NCI-H524 (cell line): ENCODE measurements around the gene GRN.
"Not testable (repeated sequence)": the region's sequence is repeated elsewhere in the genome, so short reads cannot be mapped to it uniquely, and the experiment has no call there.

Experiments
- DNase-seq, 2 experiments: peaks; one replicate each; lab custom pipeline; 2025; lab: John Stamatoyannopoulos, UW

The GRN gene

GRCh38 chr17:44346064-44346844 lies 1.2 kb downstream of the GRN start:
- DNase-seq: no peak

- not testable (repeated sequence) for DNase-seq
Measured at GRCh38 chr17:44347206-44348055, 2.3 kb downstream of the GRN start.

- DNase-seq: no peak
Measured at GRCh38 chr17:44348234-44348987, 3.3 kb downstream of the GRN start.

GRCh38 chr17:44348988-44349364 lies 3.9 kb downstream of the GRN start:
- no peak for DNase-seq

- DNase-seq: no peak
Measured at GRCh38 chr17:44349553-44350070, 4.5 kb downstream of the GRN start.

- DNase-seq: peak in 1 of 2 experiments; percentile 75
Measured at GRCh38 chr17:44350733-44351226, 5.7 kb downstream of the GRN start.

- no peak for DNase-seq
Measured at GRCh38 chr17:44351464-44351863, 6.4 kb downstream of the GRN start.

- DNase-seq: no peak
Measured at GRCh38 chr17:44351961-44352827, 7.1 kb downstream of the GRN start.

- no peak for DNase-seq
Measured at GRCh38 chr17:44352828-44353671, 7.9 kb downstream of the GRN start.

GRCh38 chr17:44353672-44354331 lies 8.7 kb downstream of the GRN start:
- no peak for DNase-seq

GRCh38 chr17:44354582-44355561 lies 9.8 kb downstream of the GRN start:
- peak; percentile 8 to 63 for DNase-seq

- DNase-seq: no peak
Measured at GRCh38 chr17:44355642-44356099, 10.6 kb downstream of the GRN start.

GRCh38 chr17:44356241-44356640 lies 11.1 kb downstream of the GRN start:
- no peak for DNase-seq

- no peak for DNase-seq
Measured at GRCh38 chr17:44358066-44358465, 13.0 kb downstream of the GRN start.

- no peak for DNase-seq
Measured at GRCh38 chr17:44359006-44359405, 13.9 kb downstream of the GRN start.

- DNase-seq: no peak
Measured at GRCh38 chr17:44359458-44360143, 14.5 kb downstream of the GRN start.

GRCh38 chr17:44360144-44360533 lies 15.0 kb downstream of the GRN start:
- no peak for DNase-seq

- peak in 1 of 2 experiments; percentile 56 for DNase-seq
Measured at GRCh38 chr17:44360826-44361225, 15.7 kb downstream of the GRN start.
